NCI-H526 treated with DMSO at 0.1 percent for 48 hours (cell line): ENCODE results near the gene RARS1.

Source experiments
- DNase-seq: peaks from one replicate; lab custom pipeline; 2025; lab: John Stamatoyannopoulos, UW

RARS1 gene

DNA sequence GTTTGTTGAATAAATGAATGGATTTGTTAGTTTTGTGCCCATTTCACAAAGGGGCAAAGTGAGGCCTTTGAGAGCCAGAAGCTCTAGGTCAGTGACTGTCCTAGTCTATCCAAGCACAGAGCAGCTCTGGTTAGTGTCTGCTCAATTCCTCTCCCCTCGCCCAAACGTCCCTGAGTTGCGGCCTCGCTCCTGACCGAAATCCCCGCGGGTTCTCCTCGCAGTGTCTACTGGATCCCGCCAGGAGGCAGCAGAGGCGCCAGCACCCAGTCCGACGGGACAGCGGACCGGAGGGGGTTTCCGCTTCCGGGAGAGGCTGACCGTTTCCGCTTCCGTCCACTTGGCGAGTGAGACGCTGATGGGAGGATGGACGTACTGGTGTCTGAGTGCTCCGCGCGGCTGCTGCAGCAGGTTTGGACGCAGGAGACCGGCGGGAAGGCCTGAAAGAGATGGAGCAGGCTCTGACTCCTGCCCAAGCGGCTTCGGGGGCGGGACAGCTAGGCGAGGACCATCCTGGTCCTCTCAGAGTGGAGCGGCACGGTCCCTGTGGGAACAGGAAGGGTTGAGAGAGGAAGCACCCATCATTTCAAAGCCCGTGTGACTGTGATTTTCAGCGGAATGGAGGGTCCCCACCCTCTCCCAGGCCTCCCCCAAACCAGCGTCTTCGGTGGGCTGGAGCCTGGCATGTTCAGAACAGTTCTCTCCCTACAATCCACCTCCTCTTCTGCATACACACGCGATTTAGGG lies at the start of gene RARS1:
TSS of gene RARS1 (plus strand) at position 336 of the 744 bp plus-strand sequence. CDS start at position 364, 28 bp downstream.
- peak; percentile 43 for DNase-seq

DNA sequence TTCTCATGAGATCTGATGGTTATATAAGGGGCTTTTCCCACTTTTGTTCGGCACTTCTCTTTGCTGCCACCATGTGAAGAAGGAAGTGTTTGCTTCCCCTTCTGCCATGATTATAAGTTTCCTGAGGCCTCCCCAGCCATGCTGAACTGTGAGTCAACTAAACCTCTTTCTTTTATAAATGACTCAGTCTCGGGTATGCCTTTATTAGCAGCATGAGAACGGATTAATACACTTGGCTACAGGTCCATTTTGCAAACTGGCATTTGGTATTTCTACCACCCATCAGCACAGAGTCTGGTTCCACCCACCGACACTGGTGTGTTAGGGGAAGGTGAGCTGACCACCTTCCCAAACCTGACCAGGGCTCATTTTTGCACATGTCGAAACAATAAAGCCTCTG lies 47.9 kb upstream of the RARS1 start:
- DNase-seq: no peak

GRCh38 chr5:168443533-168443932 lies 42.7 kb upstream of the RARS1 start:
- DNase-seq: no peak

DNA sequence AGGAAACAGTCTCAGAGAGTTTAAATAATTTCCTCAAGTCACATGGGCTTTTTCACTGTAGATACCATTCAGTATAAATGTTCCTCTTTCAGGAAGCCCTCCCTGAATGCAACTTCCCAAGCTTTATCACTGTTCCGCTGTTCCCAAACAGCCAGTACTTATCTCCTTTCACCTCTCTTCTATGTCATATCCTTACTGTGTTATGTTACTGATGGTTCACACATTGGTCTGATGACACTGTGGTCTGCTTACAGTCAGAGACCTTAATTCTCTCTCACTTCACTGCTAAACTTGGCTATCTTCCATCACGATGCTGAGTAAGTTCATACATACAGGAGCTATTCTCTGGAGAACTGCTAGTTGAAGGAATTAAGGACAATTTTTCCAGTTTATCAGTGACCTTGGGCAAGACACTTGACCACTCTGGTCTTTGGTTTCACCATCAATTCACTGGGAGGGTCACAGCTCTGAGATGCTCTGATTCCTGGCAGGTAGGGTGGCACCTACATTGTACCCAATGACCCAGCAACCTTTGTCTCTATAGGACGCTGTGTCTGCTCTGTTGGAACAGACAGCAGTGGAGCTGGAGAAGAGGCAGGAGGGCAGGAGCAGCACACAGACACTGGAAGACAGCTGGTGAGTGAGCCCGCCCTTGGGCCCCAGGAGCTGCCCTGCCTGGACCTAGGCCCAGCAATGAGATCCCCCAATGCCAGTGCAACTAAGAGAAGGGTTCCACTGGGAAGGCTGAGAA lies 42.1 kb upstream of the RARS1 start:
- no peak for DNase-seq

DNA sequence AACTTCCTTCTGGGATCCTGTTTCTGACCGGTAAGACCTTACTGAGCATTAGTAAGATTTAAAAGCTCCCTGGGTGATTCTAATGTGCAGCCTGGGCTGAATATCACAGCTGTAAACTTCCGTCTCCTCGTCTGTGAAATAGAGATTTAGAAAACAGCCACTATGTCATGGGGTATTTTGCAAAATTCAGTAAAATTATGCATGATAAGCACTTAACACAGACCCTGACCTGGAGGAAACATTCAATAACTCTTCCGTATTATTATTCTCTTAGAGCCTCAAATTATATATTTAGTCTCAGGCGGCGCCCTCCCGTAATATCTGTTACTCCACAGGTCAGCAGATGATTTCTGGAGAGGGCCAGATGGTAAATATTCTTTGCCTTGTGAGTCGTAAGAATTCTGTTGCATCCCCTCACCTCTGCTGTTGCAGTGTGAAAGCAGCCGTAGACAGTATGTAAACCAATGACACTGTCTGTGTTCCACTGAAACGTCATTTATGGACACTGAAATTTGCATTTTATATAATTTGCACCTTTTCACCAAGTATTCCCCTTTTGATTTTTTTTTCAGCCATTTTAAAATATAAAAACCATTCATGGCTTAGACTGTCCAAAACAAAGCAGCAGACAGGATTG lies 39.2 kb upstream of the RARS1 start:
- DNase-seq: no peak

- DNase-seq: no peak
Measured at GRCh38 chr5:168447808-168448207, 38.5 kb upstream of the RARS1 start.

- no peak for DNase-seq
Measured at GRCh38 chr5:168449166-168449565, 37.1 kb upstream of the RARS1 start.

DNA sequence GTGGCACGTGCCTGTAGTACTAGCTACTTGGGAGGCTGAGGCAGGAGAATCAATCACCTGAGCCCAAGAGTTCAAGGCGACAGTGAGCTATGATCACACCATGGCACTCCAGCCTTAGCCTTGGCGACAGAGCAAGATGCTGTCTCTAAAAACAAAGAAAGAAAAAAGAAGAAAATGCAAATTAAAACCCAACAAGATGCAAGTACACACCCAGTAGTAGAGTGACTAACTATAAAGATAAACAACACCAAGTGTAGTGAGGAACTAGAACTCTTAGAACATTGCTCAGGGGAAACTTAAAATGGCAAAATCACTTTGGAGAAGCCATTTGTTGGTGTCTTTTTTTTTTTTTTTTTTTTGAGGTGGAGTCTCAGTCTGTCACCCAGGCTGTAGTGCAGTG lies 34.7 kb upstream of the RARS1 start:
- no peak for DNase-seq

DNA sequence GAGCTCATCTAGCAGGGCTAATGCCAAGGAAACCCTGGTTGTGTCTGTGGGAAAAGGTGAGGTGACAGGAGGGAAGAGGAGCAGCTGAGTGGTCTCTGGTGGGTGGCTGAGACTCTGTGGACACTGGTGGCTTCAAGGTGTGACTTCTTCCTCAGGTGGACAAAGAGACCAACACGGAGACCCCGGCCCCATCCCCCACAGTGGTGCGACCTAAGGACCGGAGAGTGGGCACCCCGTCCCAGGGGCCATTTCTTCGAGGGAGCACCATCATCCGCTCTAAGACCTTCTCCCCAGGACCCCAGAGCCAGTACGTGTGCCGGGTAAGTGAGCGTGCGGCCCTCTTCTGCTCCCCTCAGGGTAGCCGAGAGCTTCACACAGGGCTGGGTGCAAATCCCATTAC lies 31.1 kb upstream of the RARS1 start:
- no peak for DNase-seq

GRCh38 chr5:168457542-168457941 lies 28.7 kb upstream of the RARS1 start:
- no peak for DNase-seq

DNA sequence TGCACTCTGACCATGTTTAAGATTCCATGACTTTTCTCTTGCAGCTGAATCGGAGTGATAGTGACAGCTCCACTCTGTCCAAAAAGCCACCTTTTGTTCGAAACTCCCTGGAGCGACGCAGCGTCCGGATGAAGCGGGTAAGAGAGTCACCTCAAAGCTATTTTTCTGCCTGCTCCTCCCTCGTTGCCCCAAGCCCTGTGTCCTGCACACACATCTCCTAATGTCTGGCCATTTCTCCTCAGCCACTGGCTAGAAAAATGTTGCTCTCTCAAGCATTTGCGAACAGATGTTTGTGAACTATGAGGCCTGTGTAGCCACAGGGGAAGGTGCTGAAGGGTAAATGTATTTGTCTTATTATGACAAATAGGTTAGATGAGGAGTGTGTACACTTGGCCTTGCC lies 25.7 kb upstream of the RARS1 start:
- DNase-seq: no peak

DNA sequence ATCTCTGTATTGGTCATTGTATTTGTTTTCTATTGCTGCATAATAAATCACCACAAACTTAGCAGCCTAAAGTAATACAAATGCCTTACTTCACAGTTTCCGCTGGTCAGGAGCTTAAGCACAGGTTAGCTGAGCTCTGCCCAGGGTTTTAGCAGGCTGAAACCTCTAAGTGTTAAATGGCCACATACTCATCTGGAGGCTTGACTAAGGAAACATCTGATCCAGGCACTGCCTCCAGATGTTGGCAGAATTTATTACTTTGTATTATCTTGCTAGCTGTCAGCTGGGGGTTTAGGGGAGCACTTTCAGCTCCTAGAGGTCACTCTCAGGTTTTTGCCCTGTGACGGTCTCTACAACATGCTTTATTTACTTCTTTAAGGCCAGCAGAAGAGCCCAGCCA lies 23.2 kb upstream of the RARS1 start:
- DNase-seq: no peak

DNA sequence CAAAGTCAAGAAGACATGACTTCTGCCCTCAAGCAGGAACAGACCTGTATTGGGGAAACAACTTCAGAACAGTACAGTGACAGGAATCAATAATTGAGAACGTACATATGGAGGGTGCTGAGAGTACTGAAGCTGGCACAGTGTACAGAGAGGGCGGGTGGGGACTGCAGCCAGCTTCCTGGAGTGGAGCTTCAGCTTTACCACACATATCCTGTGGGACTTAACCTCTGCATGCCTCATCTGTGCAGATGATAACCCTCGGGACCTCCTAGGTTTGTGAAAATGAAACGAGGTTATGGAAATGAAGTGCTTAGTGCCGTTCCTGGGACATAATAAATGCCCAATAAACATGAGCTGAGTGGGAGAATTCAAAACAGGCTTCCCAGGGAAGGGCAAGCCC lies 22.1 kb upstream of the RARS1 start:
- DNase-seq: no peak

- no peak for DNase-seq
Measured at GRCh38 chr5:168464641-168465040, 21.6 kb upstream of the RARS1 start.

DNA sequence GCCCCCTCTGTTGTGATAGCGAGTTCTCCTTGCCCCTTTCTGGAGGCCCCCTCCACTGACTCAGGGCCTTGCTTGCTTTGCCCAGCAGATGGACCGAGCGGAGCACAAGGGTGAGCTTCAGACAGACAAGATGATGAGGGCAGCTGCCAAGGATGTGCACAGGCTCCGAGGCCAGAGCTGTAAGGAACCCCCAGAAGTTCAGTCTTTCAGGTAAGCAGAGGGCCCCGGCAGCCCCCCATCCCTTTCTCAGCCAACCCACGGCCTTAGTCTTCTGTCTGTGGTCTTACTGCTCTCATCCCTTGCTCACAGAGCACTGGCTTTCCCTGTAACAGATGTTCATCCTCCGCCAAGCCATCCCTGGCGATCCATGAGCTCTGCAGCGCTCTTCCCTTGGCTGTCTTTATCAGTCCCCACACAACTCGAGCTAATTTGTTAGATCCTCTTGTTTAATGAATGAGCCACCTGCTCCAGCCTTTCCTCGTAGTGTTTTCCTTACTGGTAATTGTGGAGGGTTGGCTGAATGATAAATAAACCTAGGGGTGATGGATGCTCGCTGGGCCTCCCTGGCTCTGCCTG lies 18.4 kb upstream of the RARS1 start:
- no peak for DNase-seq

- DNase-seq: no peak
Measured at GRCh38 chr5:168468836-168469235, 17.4 kb upstream of the RARS1 start.

- DNase-seq: no peak
Measured at GRCh38 chr5:168469816-168470215, 16.5 kb upstream of the RARS1 start.

DNA sequence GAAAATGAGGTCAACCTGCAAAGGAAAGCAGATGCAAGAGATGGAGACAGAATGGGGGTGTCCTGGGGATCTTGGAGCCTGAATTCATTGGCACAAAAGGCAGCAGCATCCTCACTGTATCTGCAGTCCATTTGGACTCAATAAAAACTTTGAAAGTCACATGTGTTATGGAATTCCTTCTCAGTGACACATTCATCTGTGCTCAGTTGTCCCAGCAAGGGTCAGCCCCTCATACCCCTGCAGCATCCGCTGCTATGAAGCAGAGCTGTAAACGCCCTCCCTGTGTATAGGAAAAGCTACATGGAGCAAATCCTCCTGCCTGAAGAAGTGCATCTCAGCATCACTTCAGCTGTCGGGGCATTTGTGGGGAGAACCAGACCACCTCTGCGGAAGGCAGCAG lies 14.5 kb upstream of the RARS1 start:
- no peak for DNase-seq

- no peak for DNase-seq
Measured at GRCh38 chr5:168472329-168472728, 13.9 kb upstream of the RARS1 start.

DNA sequence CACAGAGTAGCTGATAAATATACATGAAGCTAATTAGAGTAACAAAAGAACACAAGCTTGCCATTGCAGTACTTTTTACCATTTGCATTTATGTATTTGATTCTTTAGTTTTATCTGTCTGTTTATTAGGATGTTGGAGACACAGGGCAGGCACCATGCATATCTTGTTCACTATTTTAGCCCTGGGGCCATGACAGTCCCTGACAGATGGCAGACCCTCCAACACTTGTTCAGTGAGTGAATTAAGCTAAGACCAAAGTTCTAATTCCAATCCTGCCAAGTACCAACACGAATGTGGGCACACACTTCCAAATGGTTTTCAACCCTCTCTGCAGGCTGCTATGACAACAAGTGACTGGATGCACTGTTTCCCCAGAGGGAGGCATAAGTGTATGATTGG lies 12.0 kb upstream of the RARS1 start:
- no peak for DNase-seq

- DNase-seq: no peak
Measured at GRCh38 chr5:168477060-168477459, 9.2 kb upstream of the RARS1 start.

- DNase-seq: no peak
Measured at GRCh38 chr5:168479166-168479565, 7.1 kb upstream of the RARS1 start.

DNA sequence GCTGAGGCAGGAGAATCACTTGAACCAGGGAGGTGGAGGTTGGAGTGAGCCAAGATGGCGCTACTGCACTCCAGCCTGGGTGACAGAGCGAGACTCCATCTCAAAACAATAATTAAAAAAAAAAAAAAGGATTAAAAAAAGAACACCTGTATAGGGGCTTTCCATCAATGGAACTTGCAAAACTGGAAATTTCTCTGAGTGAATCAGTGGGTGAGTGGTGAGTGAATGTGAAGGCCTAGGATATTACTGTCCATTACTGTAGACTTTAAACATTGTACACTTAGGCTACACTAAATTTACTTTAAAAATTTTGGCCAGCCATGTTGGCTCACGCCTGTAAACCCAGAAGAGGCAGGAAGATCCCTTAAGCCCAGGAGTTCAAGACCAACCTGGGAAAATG lies 5.7 kb upstream of the RARS1 start:
- no peak for DNase-seq
